Activated CD4-positive, alpha-beta memory T cell treated with anti-CD3 and anti-CD28 coated beads for 36 hours (primary cell): ENCODE data around the gene NCAM1. TPM values are rescaled to one million over a fixed set of nuclear protein-coding genes. Genes with fewer than 3 reads are reported as not detected.
A peak's percentile ranks its signal among the peaks of the same experiment; 100 is the strongest.

Source experiments
- CTCF ChIA-PET: fragments of 350-600 bp; sonication (Branson Sonifier 250); formaldehyde crosslinking; loops from one replicate; lab custom pipeline; 2021; ENCODE audit warnings: antibody characterized with exemption, inconsistent platforms; lab: Charles Lee
- POLR2A ChIA-PET: fragments of 350-600 bp; sonication (Branson Sonifier 250); formaldehyde crosslinking; loops from one replicate; lab custom pipeline; 2021; ENCODE audit warnings: antibody characterized with exemption; lab: Charles Lee
- DNase-seq: peaks from one replicate; pipeline ENCODE4 v3.0.0-alpha.2; 2020
- H3K27ac Mint-ChIP-seq: one replicate; pipeline ENCODE4 v1.8.0; 2021; ENCODE audit warnings: mixed read lengths
- H3K27me3 Mint-ChIP-seq: one replicate; pipeline ENCODE4 v1.8.0; 2021; ENCODE audit warnings: mixed read lengths
- H3K36me3 Mint-ChIP-seq: one replicate; pipeline ENCODE4 v1.8.0; 2021; ENCODE audit warnings: mixed read lengths
- H3K4me1 Mint-ChIP-seq: one replicate; pipeline ENCODE4 v1.8.0; 2021; ENCODE audit warnings: low read depth, mixed read lengths
- H3K4me3 Mint-ChIP-seq: one replicate; pipeline ENCODE4 v1.8.0; 2021; ENCODE audit warnings: mild to moderate bottlenecking, mixed read lengths
- H3K9me3 Mint-ChIP-seq: one replicate; pipeline ENCODE4 v1.8.0; 2021; ENCODE audit warnings: mixed read lengths
- intact Hi-C: fragments of 100-400 bp; cut with micrococcal nuclease; formaldehyde crosslinking; loops from one replicate; pipeline ENCODE4 v1.15.1; 2023
- total RNA-seq, 2 experiments: library from RNA; stranded (reverse); gene quantifications; one replicate each; pipeline ENCODE4 v1.2.3, GENCODE V29; 2021

The NCAM1 gene
- total RNA-seq, 2 experiments from 2014 or later: not detected

GRCh38 chr11:112949781-112950575 lies 11.2 kb upstream of the NCAM1 start:
- Mint-ChIP-seq H3K27me3 (peaks cover 20% of the 10 kb centered on the region), H3K36me3 (no peaks in the 10 kb centered on the region), H3K4me1 (no peaks in the 10 kb centered on the region), H3K27ac (no peak overlapping the region), H3K4me3 (no peak overlapping the region), H3K9me3 (no peaks in the 10 kb centered on the region)
- no peak for DNase-seq
- ChIA-PET POLR2A (no interaction called here), CTCF (no interaction called here)
- intact Hi-C loops: no loop called here

GRCh38 chr11:112958670-112959069 lies 2.5 kb upstream of the NCAM1 start:
- Mint-ChIP-seq H3K27ac (no peak overlapping the region), H3K9me3 (no peaks in the 10 kb centered on the region), H3K4me3 (no peak overlapping the region), H3K36me3 (no peaks in the 10 kb centered on the region), H3K27me3 (peaks cover 42% of the 10 kb centered on the region), H3K4me1 (peaks cover 13% of the 10 kb centered on the region)
- intact Hi-C loops: no loop called here
- ChIA-PET CTCF (no interaction called here), POLR2A (no interaction called here)
- DNase-seq: no peak

- H3K27me3 Mint-ChIP-seq: peaks cover 54% of the 10 kb centered on the region
- POLR2A ChIA-PET: no interaction called here
Observed at GRCh38 chr11:112961751-112962578, 745 bp downstream of the NCAM1 start.

GRCh38 chr11:112962579-112963367 lies 1.6 kb downstream of the NCAM1 start:
- H3K27ac Mint-ChIP-seq: no peak overlapping the region
- CTCF ChIA-PET: no interaction called here
- peaks cover 56% of the 10 kb centered on the region for H3K27me3 Mint-ChIP-seq
- intact Hi-C loops: no loop called here
- H3K4me3 Mint-ChIP-seq: peak overlapping the region; percentile 40
- no peaks in the 10 kb centered on the region for H3K9me3 Mint-ChIP-seq
- peaks cover 13% of the 10 kb centered on the region for H3K4me1 Mint-ChIP-seq
- DNase-seq: peak; percentile 9
- POLR2A ChIA-PET: no interaction called here
- no peaks in the 10 kb centered on the region for H3K36me3 Mint-ChIP-seq

More at GRCh38 chr11:112961751-112962578, 745 bp downstream of the NCAM1 start:
- Mint-ChIP-seq H3K4me1 (peaks cover 13% of the 10 kb centered on the region), H3K9me3 (no peaks in the 10 kb centered on the region), H3K4me3 (peak overlapping the region; percentile 53), H3K27ac (no peak overlapping the region), H3K36me3 (no peaks in the 10 kb centered on the region)
- peak; percentile 14 for DNase-seq
- intact Hi-C loops: no loop called here
- CTCF ChIA-PET: no interaction called here

- POLR2A ChIA-PET: no interaction called here
- no peak for DNase-seq
- intact Hi-C loops: no loop called here
- no peak overlapping the region for H3K4me3 Mint-ChIP-seq
- H3K36me3 Mint-ChIP-seq: no peaks in the 10 kb centered on the region
- no peak overlapping the region for H3K27ac Mint-ChIP-seq
- H3K27me3 Mint-ChIP-seq: peaks cover 50% of the 10 kb centered on the region
- no peaks in the 10 kb centered on the region for H3K9me3 Mint-ChIP-seq
- CTCF ChIA-PET: no interaction called here
- peaks cover 13% of the 10 kb centered on the region for H3K4me1 Mint-ChIP-seq
Observed at GRCh38 chr11:112963368-112963955, 2.2 kb downstream of the NCAM1 start.

GRCh38 chr11:112965656-112966055 lies 4.4 kb downstream of the NCAM1 start:
- ChIA-PET CTCF (no interaction called here), POLR2A (no interaction called here)
- H3K27me3 Mint-ChIP-seq: peaks cover 46% of the 10 kb centered on the region
- no peak overlapping the region for H3K27ac Mint-ChIP-seq
- no peak overlapping the region for H3K4me3 Mint-ChIP-seq
- H3K4me1 Mint-ChIP-seq: peaks cover 13% of the 10 kb centered on the region
- intact Hi-C loops: no loop called here
- H3K9me3 Mint-ChIP-seq: no peaks in the 10 kb centered on the region
- no peak for DNase-seq
- no peaks in the 10 kb centered on the region for H3K36me3 Mint-ChIP-seq

GRCh38 chr11:112966561-112966960 lies 5.3 kb downstream of the NCAM1 start:
- Mint-ChIP-seq H3K4me3 (no peak overlapping the region), H3K9me3 (no peaks in the 10 kb centered on the region), H3K36me3 (no peaks in the 10 kb centered on the region), H3K4me1 (peaks cover 7% of the 10 kb centered on the region), H3K27ac (no peak overlapping the region), H3K27me3 (peaks cover 39% of the 10 kb centered on the region)
- ChIA-PET CTCF (no interaction called here), POLR2A (no interaction called here)
- no peak for DNase-seq
- intact Hi-C loops: no loop called here

- no peak for DNase-seq
- POLR2A ChIA-PET: no interaction called here
- H3K36me3 Mint-ChIP-seq: no peaks in the 10 kb centered on the region
- CTCF ChIA-PET: no interaction called here
- no peaks in the 10 kb centered on the region for H3K9me3 Mint-ChIP-seq
- peaks cover 37% of the 10 kb centered on the region for H3K27me3 Mint-ChIP-seq
- peaks cover 5% of the 10 kb centered on the region for H3K4me1 Mint-ChIP-seq
- H3K4me3 Mint-ChIP-seq: no peak overlapping the region
- intact Hi-C loops: no loop called here
- no peak overlapping the region for H3K27ac Mint-ChIP-seq
Observed at GRCh38 chr11:112967082-112967481, 5.9 kb downstream of the NCAM1 start.

- no peak for DNase-seq
- H3K36me3 Mint-ChIP-seq: no peaks in the 10 kb centered on the region
- ChIA-PET POLR2A (no interaction called here), CTCF (no interaction called here)
- H3K27me3 Mint-ChIP-seq: peaks cover 26% of the 10 kb centered on the region
- H3K4me1 Mint-ChIP-seq: no peaks in the 10 kb centered on the region
- H3K9me3 Mint-ChIP-seq: no peaks in the 10 kb centered on the region
- no peak overlapping the region for H3K4me3 Mint-ChIP-seq
- no peak overlapping the region for H3K27ac Mint-ChIP-seq
- intact Hi-C loops: no loop called here
Observed at GRCh38 chr11:112968941-112969713, 7.9 kb downstream of the NCAM1 start.

GRCh38 chr11:112971195-112971594 lies 10.0 kb downstream of the NCAM1 start:
- ChIA-PET POLR2A (no interaction called here), CTCF (no interaction called here)
- H3K36me3 Mint-ChIP-seq: no peaks in the 10 kb centered on the region
- no peaks in the 10 kb centered on the region for H3K9me3 Mint-ChIP-seq
- intact Hi-C loops: no loop called here
- H3K4me1 Mint-ChIP-seq: no peaks in the 10 kb centered on the region
- H3K4me3 Mint-ChIP-seq: no peak overlapping the region
- H3K27ac Mint-ChIP-seq: no peak overlapping the region
- H3K27me3 Mint-ChIP-seq: peaks cover 15% of the 10 kb centered on the region
- no peak for DNase-seq

GRCh38 chr11:112971827-112972226 lies 10.6 kb downstream of the NCAM1 start:
- Mint-ChIP-seq H3K27ac (no peak overlapping the region), H3K9me3 (no peaks in the 10 kb centered on the region), H3K4me3 (no peak overlapping the region), H3K4me1 (no peaks in the 10 kb centered on the region), H3K36me3 (no peaks in the 10 kb centered on the region), H3K27me3 (peaks cover 15% of the 10 kb centered on the region)
- CTCF ChIA-PET: no interaction called here
- intact Hi-C loops: no loop called here
- DNase-seq: no peak
- POLR2A ChIA-PET: no interaction called here
